Myocyte (in vitro differentiated cells): Measurements from ENCODE around the gene C19orf12. TPM values are rescaled to one million over a fixed set of nuclear protein-coding genes. Genes with fewer than 3 reads are reported as not detected.
"Not testable (repeated sequence)": the region's sequence is repeated elsewhere in the genome, so short reads cannot be mapped to it uniquely, and the experiment has no call there.

Source experiments
- DNase-seq: peaks from one replicate; pipeline ENCODE4 v3.0.0-alpha.2; 2012; ENCODE audit warnings: low read depth
- total RNA-seq: library from RNA; depleted of rRNA; stranded (reverse); fragments of >200 nt; gene quantifications from 2 replicates; pipeline ENCODE4 v1.2.3, GENCODE V29; 2014

The C19orf12 gene
- total RNA-seq, 1 donor from 2014 or later = 69.7 TPM

GRCh38 chr19:29731331-29731850 is 16.3 kb upstream of the C19orf12 start:
- no peak for DNase-seq

GRCh38 chr19:29727906-29728305 is 12.8 kb upstream of the C19orf12 start:
- no peak for DNase-seq

- DNase-seq = no peak
These were observed 9.7 kb upstream of the C19orf12 start for GRCh38 chr19:29724746-29725145.

- no peak for DNase-seq
These were observed 9.1 kb upstream of the C19orf12 start for GRCh38 chr19:29724102-29724641.

- DNase-seq = no peak
These were observed 2.0 kb upstream of the C19orf12 start for GRCh38 chr19:29717051-29717450.

- DNase-seq = no peak
These were observed 880 bp upstream of the C19orf12 start for GRCh38 chr19:29715701-29716581.

GRCh38 chr19:29714371-29714952 is 599 bp downstream of the C19orf12 start:
- no peak for DNase-seq

- DNase-seq = no peak
These were observed 2.1 kb downstream of the C19orf12 start for GRCh38 chr19:29712744-29713516.

- no peak for DNase-seq
These were observed 3.4 kb downstream of the C19orf12 start for GRCh38 chr19:29711584-29712132.

- DNase-seq = not testable (repeated sequence)
These were observed 5.6 kb downstream of the C19orf12 start for GRCh38 chr19:29709440-29709798.

GRCh38 chr19:29708554-29709439 is 6.3 kb downstream of the C19orf12 start:
- DNase-seq = peak; percentile 71

GRCh38 chr19:29706635-29707034 is 8.4 kb downstream of the C19orf12 start:
- no peak for DNase-seq

GRCh38 chr19:29705706-29706105 is 9.4 kb downstream of the C19orf12 start:
- no peak for DNase-seq

GRCh38 chr19:29704562-29705558 is 10.2 kb downstream of the C19orf12 start:
- no peak for DNase-seq

- no peak for DNase-seq
These were observed 12.1 kb downstream of the C19orf12 start for GRCh38 chr19:29702963-29703320.

- DNase-seq = no peak
These were observed 12.7 kb downstream of the C19orf12 start for GRCh38 chr19:29702161-29702962.

- no peak for DNase-seq
These were observed 14.6 kb downstream of the C19orf12 start for GRCh38 chr19:29700498-29700897.

GRCh38 chr19:29699861-29700260 is 15.2 kb downstream of the C19orf12 start:
- DNase-seq = no peak
